Heart left ventricle (tissue), 16 donors: ENCODE data around the gene RPL39. TPM values are rescaled to one million over a fixed set of nuclear protein-coding genes. Genes with fewer than 3 reads are reported as not detected.
"Not testable (repeated sequence)": the region's sequence is repeated elsewhere in the genome, so short reads cannot be mapped to it uniquely, and the experiment has no call there.

Experiments
- ATAC-seq, 4 donors: fragments of 200-7000 bp; cut with Tn5 transposase; one replicate each; pipeline ENCODE4 v1.9.1; 2020 to 2022; ENCODE audit warnings: moderate library complexity in 4 of 4, mild to moderate bottlenecking in 3 of 4, moderate number of reproducible peaks in 1 of 4
- DNase-seq, 5 donors: peaks; one replicate each; pipeline ENCODE4 v3.0.0-alpha.2; 2020
- H3K27ac ChIP-seq, 12 donors: fragments of 200-600 bp; sonication (generic) in 4 of 12; one replicate each; pipeline versions ENCODE4 v1.5.0 to v1.8.0; 2016 to 2022; ENCODE audit warnings: mild to moderate bottlenecking in 2 of 12
- H3K27me3 ChIP-seq, 9 donors: fragments of 200-600 bp; sonication (generic) in 2 of 9; one replicate each; pipeline versions ENCODE4 v1.5.1 to v1.8.0; 2016 to 2022; ENCODE audit warnings: mild to moderate bottlenecking in 3 of 9
- H3K36me3 ChIP-seq, 9 donors: fragments of 200-600 bp; sonication (generic) in 2 of 9; one replicate each; pipeline versions ENCODE4 v1.5.0 to v1.8.0; 2018 to 2022; ENCODE audit warnings: mild to moderate bottlenecking in 2 of 9
- H3K4me1 ChIP-seq, 12 donors: fragments of 200-600 bp; sonication (generic) in 4 of 12; one replicate each; pipeline versions ENCODE4 v1.5.0 to v1.8.0; 2016 to 2022; ENCODE audit warnings: mild to moderate bottlenecking in 3 of 12
- H3K4me3 ChIP-seq, 12 donors: fragments of 200-600 bp; sonication (generic) in 4 of 12; one replicate each; pipeline versions ENCODE4 v1.5.0 to v1.8.0; 2017 to 2022; ENCODE audit warnings: mild to moderate bottlenecking in 9 of 12, moderate library complexity in 4 of 12
- H3K9me3 ChIP-seq, 12 donors: fragments of 200-600 bp; sonication (generic) in 4 of 12; one replicate each; pipeline versions ENCODE4 v1.5.0 to v1.8.0; 2016 to 2022; ENCODE audit warnings: mild to moderate bottlenecking in 1 of 12
- POLR2A ChIP-seq, 2 donors: fragments of 450-650 bp; IDR thresholded peaks; one replicate each; pipeline ENCODE4 v1.6.1; 2017; ENCODE audit warnings: antibody characterized with exemption in 2 of 2, mild to moderate bottlenecking in 2 of 2, moderate library complexity in 2 of 2
- WGBS, 4 donors: extraction: QIAGEN DNeasy Blood & Tissue Kit in 2 of 4; methylation state at CpG; one replicate each; pipeline versions ENCODE4 v1.1.5 to v1.1.7; 2013 to 2018; 5-methylcytosine and 5-hydroxymethylcytosine counted together
- intact Hi-C, 10 donors: fragments of 100-400 bp; cut with DNase I; formaldehyde crosslinking; loops; one replicate each; pipeline versions ENCODE4 v1.11.1 to v1.14.2; 2022
- polyA plus RNA-seq, 2 donors: library from polyadenylated mRNA; stranded (reverse); fragments of 200-250 nt; gene quantifications; one replicate each; pipeline ENCODE4 v1.2.3, GENCODE V29; 2013
- total RNA-seq, 9 donors: library from RNA; depleted of rRNA in 2 of 9; stranded (reverse); fragments of >200 nt in 2 of 9; fragmentation: NEBNext Ultra II Directional in 3 of 9; extraction: Animal tissue kit (Norgen Biotek cat#: 25700) in 3 of 9; gene quantifications; one replicate each; pipeline versions ENCODE4 v1.1.0 to v1.2.4, GENCODE V29; 2016 to 2023
- TF ChIP-seq, protein P1 (sequence below), 12 donors: fragments of 200-600 bp; sonication (generic) in 4 of 12; IDR thresholded peaks; one replicate each; pipeline versions ENCODE4 v1.5.0 to v1.8.0; 2018 to 2022; ENCODE audit warnings: antibody characterized with exemption in 12 of 12, mild to moderate bottlenecking in 5 of 12
- donor health status: ischemic (EF 13 %, LVEDD 7.1; RV severe dilation, severe dysfunction).
- donor health status: healthy with polysubstance abuse.
- donor health status: DM: no; HTN: yes; CAD: no.
- donor health status: DM: no; HTN: no; CAD: no.
- donor health status: ischemic (EF 25% LVEDD 6.9; RV normal size, moderate dysfunction).
- donor health status: ischemic (EF 25% LVEDD 5.7; RV mildly dilated, moderate dysfunction).
- donor health status: healthy.
- donor health status: DM: yes; HTN: yes; CAD: no.
- donor health status: ischemic (EF 35%, LVEDD 5.7; RV mildly dilated, moderate dysfunction).
- donor health status: nonischemic (EF 11% LVEDD 7.7; RV severe dilation, severe dysfunction).
- donor health status: DM: yes; HTN: yes; CAD: no.
- donor health status: PGD.
- donor health status: ischemic (EF 29% LVEDD 5.4; RV normal size, mild dysfunction).
- donor health status: nonischemic (EF 23%, LVEDD 6.1; RV moderate dilation, normal function).

RPL39 gene
- total and polyA plus RNA-seq, 11 donors, result 933 to 4,859 (median 1,314) TPM

DNA sequence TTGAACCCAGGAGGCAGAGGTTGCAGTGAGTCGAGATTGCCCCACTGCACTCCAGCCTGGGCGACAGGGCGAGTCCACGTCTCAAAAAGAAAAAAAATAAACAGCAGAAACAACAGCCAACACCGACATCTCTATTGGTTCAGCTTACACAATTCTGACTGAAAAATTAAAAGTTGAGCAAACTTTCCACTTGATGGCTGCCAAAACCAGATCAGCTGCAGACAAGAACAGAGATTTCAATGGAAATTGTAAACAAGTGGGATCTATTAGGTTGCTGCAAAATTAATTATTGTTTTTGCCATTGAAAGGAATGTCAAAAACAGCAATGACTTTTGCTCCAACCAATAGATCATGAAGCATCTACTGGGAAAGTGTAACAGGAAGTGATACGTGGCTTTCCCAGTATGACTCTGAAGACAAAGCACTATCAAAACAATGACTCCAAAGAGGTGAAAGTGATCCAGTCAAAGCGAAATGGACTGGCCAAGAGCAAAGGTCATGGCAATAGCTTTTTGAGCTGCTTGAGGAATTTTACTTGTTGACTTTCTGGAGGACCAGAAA lies 35.0 kb upstream of the RPL39 start:
- intact Hi-C loops, result no loop called here
- ATAC-seq (no peak), DNase-seq (no peak)
- Histone ChIP-seq H3K4me1 (no peaks in the 10 kb centered on the region), H3K4me3 (no peak overlapping the region), H3K27ac (no peak overlapping the region), H3K27me3 (no peaks in the 10 kb centered on the region), H3K36me3 (peaks cover 0 to 19% (median 4%) of the 10 kb centered on the region in 9 donors), H3K9me3 (no peaks in the 10 kb centered on the region)
- TF ChIP-seq POLR2A (IDR thresholded peaks at IDR 0.05), result no peak
- TF ChIP-seq, protein P1, sequence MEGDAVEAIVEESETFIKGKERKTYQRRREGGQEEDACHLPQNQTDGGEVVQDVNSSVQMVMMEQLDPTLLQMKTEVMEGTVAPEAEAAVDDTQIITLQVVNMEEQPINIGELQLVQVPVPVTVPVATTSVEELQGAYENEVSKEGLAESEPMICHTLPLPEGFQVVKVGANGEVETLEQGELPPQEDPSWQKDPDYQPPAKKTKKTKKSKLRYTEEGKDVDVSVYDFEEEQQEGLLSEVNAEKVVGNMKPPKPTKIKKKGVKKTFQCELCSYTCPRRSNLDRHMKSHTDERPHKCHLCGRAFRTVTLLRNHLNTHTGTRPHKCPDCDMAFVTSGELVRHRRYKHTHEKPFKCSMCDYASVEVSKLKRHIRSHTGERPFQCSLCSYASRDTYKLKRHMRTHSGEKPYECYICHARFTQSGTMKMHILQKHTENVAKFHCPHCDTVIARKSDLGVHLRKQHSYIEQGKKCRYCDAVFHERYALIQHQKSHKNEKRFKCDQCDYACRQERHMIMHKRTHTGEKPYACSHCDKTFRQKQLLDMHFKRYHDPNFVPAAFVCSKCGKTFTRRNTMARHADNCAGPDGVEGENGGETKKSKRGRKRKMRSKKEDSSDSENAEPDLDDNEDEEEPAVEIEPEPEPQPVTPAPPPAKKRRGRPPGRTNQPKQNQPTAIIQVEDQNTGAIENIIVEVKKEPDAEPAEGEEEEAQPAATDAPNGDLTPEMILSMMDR (IDR thresholded peaks at IDR 0.05), result no peak
- WGBS, 4 donors, result 59 to 85% (median 78%) methylated on average over 7 of the region's 7 CpGs

DNA sequence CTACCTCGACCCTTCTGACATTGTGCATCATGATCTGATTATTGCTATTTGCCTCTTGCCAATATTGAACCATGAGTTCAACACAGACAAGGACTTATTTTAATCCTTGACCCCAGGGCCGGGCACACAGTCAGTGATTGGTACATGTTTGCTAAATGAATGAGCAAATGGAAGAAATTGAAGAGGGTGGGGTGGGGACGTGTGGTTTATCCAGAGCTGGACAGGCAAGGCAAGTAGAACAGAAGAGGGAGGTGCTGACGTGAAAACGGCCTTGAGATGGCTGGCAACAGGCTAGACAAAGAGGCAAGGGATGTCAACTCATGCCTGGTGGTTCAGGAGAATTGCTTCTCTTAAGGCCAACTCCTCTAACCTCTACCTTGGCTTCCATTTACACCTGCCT lies 32.8 kb upstream of the RPL39 start:
- H3K9me3 ChIP-seq, H3K4me1 ChIP-seq, ATAC-seq, H3K27me3 ChIP-seq, H3K4me3 ChIP-seq, H3K36me3 ChIP-seq, H3K27ac ChIP-seq, DNase-seq, intact Hi-C loops: not testable (repeated sequence)
- WGBS, 4 donors, result 42 to 80% (median 79%) methylated on average over 1 to 2 of the region's 5 CpGs; no CpG with 5 or more reads in 1 of the 4 donors

DNA sequence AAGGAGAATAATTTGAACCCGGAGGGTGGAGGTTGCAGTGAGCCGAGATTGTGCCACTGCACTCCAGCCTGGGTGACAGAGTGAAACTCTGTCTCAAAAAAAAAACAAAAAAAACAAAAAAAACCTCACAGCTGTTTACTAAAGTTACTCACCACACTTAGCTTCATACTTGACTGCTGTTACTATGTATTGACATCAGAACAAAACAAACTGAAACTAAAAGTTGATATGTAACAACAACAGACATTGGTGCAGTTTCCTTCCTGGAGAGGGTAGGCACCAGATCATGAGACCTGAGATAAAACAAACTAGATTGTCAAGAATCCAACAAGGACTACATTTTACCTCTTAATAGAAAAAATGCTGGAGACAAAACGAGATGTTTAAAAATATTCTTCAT lies 30.3 kb upstream of the RPL39 start:
- H3K4me3 ChIP-seq, intact Hi-C loops, H3K27me3 ChIP-seq, H3K36me3 ChIP-seq, H3K9me3 ChIP-seq, H3K27ac ChIP-seq, ATAC-seq, DNase-seq, H3K4me1 ChIP-seq: not testable (repeated sequence)
- 65 to 85% (median 74%) methylated on average over 3 of the region's 3 CpGs for WGBS, 4 donors

DNA sequence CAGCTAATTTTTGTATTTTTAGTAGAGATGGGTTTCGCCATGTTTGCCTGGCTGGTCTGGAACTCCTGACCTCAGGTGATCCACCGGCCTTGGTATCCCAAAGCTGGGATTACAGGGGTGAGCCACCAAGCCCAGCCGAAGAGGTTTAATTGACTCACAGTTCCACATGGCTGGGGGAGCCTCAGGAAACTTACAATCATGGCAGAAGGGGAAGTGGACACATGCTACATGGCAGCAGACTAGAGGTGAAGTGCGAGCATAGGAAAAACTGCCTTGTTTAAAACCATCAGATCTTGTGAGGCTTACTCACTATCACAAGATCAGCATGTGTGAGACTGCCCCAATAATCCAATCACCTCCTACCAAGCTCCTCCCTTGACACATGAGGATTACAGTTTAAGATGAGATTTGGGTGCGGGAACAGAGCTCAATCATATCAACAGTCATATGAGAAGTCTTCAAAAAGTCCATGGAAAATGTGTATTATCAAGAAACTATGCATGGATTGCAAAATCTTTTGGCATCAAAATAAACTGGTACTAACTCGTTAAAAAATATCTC lies 25.8 kb upstream of the RPL39 start:
- H3K27ac ChIP-seq, result no peak overlapping the region
- no peaks in the 10 kb centered on the region for H3K4me1 ChIP-seq
- intact Hi-C loops, result no loop called here
- no peak overlapping the region for H3K4me3 ChIP-seq
- ATAC-seq (no peak), DNase-seq (no peak)
- peaks cover 0 to 2% (median 0%) of the 10 kb centered on the region in 9 donors for H3K27me3 ChIP-seq
- WGBS, 4 donors, result 68 to 86% (median 81%) methylated on average over 6 of the region's 6 CpGs
- no peaks in the 10 kb centered on the region for H3K9me3 ChIP-seq
- TF ChIP-seq POLR2A (IDR thresholded peaks at IDR 0.05), result no peak
- TF ChIP-seq, protein P1 (IDR thresholded peaks at IDR 0.05), result no peak
- no peaks in the 10 kb centered on the region for H3K36me3 ChIP-seq

DNA sequence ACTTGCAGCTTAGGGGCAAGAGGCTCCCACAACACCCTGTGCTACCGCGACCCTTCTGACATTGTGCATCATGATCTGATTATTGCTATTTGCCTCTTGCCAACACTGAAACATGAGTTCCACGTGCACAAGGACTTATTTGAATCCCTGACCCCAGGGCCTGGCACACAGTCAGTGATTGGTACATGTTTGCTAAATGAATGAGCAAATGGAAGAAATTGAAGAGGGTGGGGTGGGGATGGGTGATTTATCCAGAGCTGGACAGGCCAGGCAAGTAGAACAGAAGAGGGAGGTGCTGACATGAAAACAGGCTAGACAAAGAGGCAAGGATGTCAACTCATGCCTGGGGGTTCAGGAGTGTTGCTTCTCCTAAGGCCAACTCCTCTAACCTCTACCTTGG lies 24.9 kb upstream of the RPL39 start:
- intact Hi-C loops, result no loop called here
- no peaks in the 10 kb centered on the region for H3K4me1 ChIP-seq
- no peak for DNase-seq
- H3K27me3 ChIP-seq, result peaks cover 0 to 4% (median 0%) of the 10 kb centered on the region in 9 donors
- no peak for ATAC-seq
- no peaks in the 10 kb centered on the region for H3K36me3 ChIP-seq
- H3K27ac ChIP-seq, result no peak overlapping the region
- H3K4me3 ChIP-seq, result no peak overlapping the region
- WGBS, 4 donors, result 75 to 81% (median 79%) methylated on average over 3 of the region's 3 CpGs
- TF ChIP-seq, protein P1 (IDR thresholded peaks at IDR 0.05), result no peak
- TF ChIP-seq POLR2A (IDR thresholded peaks at IDR 0.05), result no peak
- H3K9me3 ChIP-seq, result no peaks in the 10 kb centered on the region
